H9 (cell line): ENCODE results near the gene TMEM129. TPM values are rescaled to one million over a fixed set of nuclear protein-coding genes. Genes with fewer than 3 reads are reported as not detected.

ENCODE experiments used
- DNase-seq: peaks from one replicate; pipeline ENCODE4 v3.0.0-alpha.2; 2017
- H2AFZ ChIP-seq: one replicate; pipeline ENCODE4 v1.6.1; 2013; ENCODE audit warnings: mild to moderate bottlenecking, low read length, control low read depth, moderate library complexity
- H2AK5ac ChIP-seq: 2 replicates; pipeline ENCODE4 v1.6.1; 2013; ENCODE audit warnings: low read length, control low read depth, mixed read lengths; ENCODE audit not compliant: insufficient read length
- H2BK120ac ChIP-seq: one replicate; pipeline ENCODE4 v1.6.1; 2013; ENCODE audit warnings: low read depth, mild to moderate bottlenecking, low read length, control low read depth, inconsistent platforms; ENCODE audit not compliant: poor library complexity, severe bottlenecking
- H2BK12ac ChIP-seq: 2 replicates; pipeline ENCODE4 v1.6.1; 2013; ENCODE audit warnings: low read length, control low read depth, mixed read lengths, low read depth; ENCODE audit not compliant: insufficient read length
- H2BK15ac ChIP-seq: 2 replicates; pipeline ENCODE4 v1.6.1; 2013; ENCODE audit warnings: low read depth, low read length, control low read depth
- H2BK20ac ChIP-seq: one replicate; pipeline ENCODE4 v1.6.1; 2013; ENCODE audit warnings: low read depth, mild to moderate bottlenecking, low read length, control low read depth, inconsistent platforms; ENCODE audit not compliant: poor library complexity, severe bottlenecking
- H2BK5ac ChIP-seq: 2 replicates; pipeline ENCODE4 v1.6.1; 2013; ENCODE audit warnings: low read length, control low read depth, mixed read lengths; ENCODE audit not compliant: insufficient read length
- H3K14ac ChIP-seq: 2 replicates; pipeline ENCODE4 v1.6.1; 2013; ENCODE audit warnings: low read length, control low read depth; ENCODE audit not compliant: insufficient read depth
- H3K18ac ChIP-seq: 2 replicates; pipeline ENCODE4 v1.6.1; 2013; ENCODE audit warnings: low read depth, mild to moderate bottlenecking, mixed read lengths, low read length, control low read depth; ENCODE audit not compliant: insufficient read length
- H3K23ac ChIP-seq: 2 replicates; pipeline ENCODE4 v1.6.1; 2013; ENCODE audit warnings: low read length, control low read depth, mixed read lengths, low read depth; ENCODE audit not compliant: insufficient read length
- H3K23me2 ChIP-seq: 2 replicates; pipeline ENCODE4 v1.6.1; 2013; ENCODE audit warnings: low read depth, mild to moderate bottlenecking, mixed read lengths, low read length, control low read depth; ENCODE audit not compliant: insufficient read length, poor library complexity, severe bottlenecking
- H3K27ac ChIP-seq: 2 replicates; pipeline ENCODE4 v1.5.1; 2013; ENCODE audit warnings: low read length, control low read depth, mixed read lengths, low read depth; ENCODE audit not compliant: insufficient read length
- H3K27me3 ChIP-seq: 2 replicates; pipeline ENCODE4 v1.6.1; 2013; ENCODE audit warnings: low read length, control low read depth, inconsistent platforms; ENCODE audit not compliant: insufficient read depth
- H3K4ac ChIP-seq: 2 replicates; pipeline ENCODE4 v1.6.1; 2013; ENCODE audit warnings: low read depth, mild to moderate bottlenecking, control low read depth, inconsistent platforms, low read length, moderate library complexity
- H3K4me1 ChIP-seq: 2 replicates; pipeline ENCODE4 v1.6.1; 2013; ENCODE audit warnings: low read length, control low read depth, inconsistent platforms; ENCODE audit not compliant: insufficient read depth
- H3K4me2 ChIP-seq: 2 replicates; pipeline ENCODE4 v1.6.1; 2013; ENCODE audit warnings: low read length, control low read depth, mixed read lengths; ENCODE audit not compliant: insufficient read length, insufficient read depth
- H3K56ac ChIP-seq: 2 replicates; pipeline ENCODE4 v1.6.1; 2013; ENCODE audit warnings: low read depth, mild to moderate bottlenecking, mixed read lengths, low read length, control low read depth; ENCODE audit not compliant: insufficient read length
- H3K79me1 ChIP-seq: 2 replicates; pipeline ENCODE4 v1.6.1; 2013; ENCODE audit warnings: low read depth, mild to moderate bottlenecking, moderate library complexity, low read length, control low read depth, inconsistent platforms; ENCODE audit not compliant: insufficient read depth, poor library complexity, severe bottlenecking
- H3K79me2 ChIP-seq: 2 replicates; pipeline ENCODE4 v1.6.1; 2013; ENCODE audit warnings: low read length, control low read depth, inconsistent platforms; ENCODE audit not compliant: insufficient read depth
- H3K9ac ChIP-seq: 2 replicates; pipeline ENCODE4 v1.6.1; 2013; ENCODE audit warnings: low read length, control low read depth, mixed read lengths; ENCODE audit not compliant: insufficient read length; ENCODE audit errors: extremely low read depth
- H3K9me3 ChIP-seq: one replicate; pipeline ENCODE4 v1.6.1; 2013; ENCODE audit warnings: low read depth, low read length, inconsistent platforms; ENCODE audit not compliant: control insufficient read depth
- H3T11ph ChIP-seq: one replicate; pipeline ENCODE4 v1.6.1; 2013; ENCODE audit warnings: mild to moderate bottlenecking, low read length, control low read depth, inconsistent platforms
- H4K20me1 ChIP-seq: one replicate; pipeline ENCODE4 v1.6.1; 2013; ENCODE audit not compliant: control insufficient read depth, insufficient read length, insufficient read depth
- H4K5ac ChIP-seq: 2 replicates; pipeline ENCODE4 v1.6.1; 2013; ENCODE audit warnings: low read depth, mild to moderate bottlenecking, mixed read lengths, low read length, control low read depth; ENCODE audit not compliant: insufficient read length
- H4K8ac ChIP-seq: replicated peaks from 2 replicates; pipeline ENCODE4 v1.6.1; 2013; ENCODE audit warnings: low read length, control low read depth, mixed read lengths, low read depth; ENCODE audit not compliant: insufficient read length
- H4K91ac ChIP-seq: 2 replicates; pipeline ENCODE4 v1.6.1; 2013; ENCODE audit warnings: low read depth, mild to moderate bottlenecking, moderate library complexity, mixed read lengths, low read length, control low read depth; ENCODE audit not compliant: insufficient read length
- H3K27ac Mint-ChIP-seq, 3 experiments: 2 replicates in 2 of 3; 3 replicates in 1 of 3; pipeline ENCODE4 v1.8.0; 2020 to 2021; ENCODE audit warnings: mixed read lengths in 3 of 3, mild to moderate bottlenecking in 1 of 3, moderate library complexity in 1 of 3
- H3K27me3 Mint-ChIP-seq: 2 replicates; pipeline ENCODE4 v1.8.0; 2021; ENCODE audit warnings: low read depth, mild to moderate bottlenecking, moderate library complexity, mixed read lengths
- H3K36me3 Mint-ChIP-seq, 3 experiments: 2 replicates in 2 of 3; 3 replicates in 1 of 3; pipeline ENCODE4 v1.8.0; 2020 to 2021; ENCODE audit warnings: low read depth in 3 of 3, mixed read lengths in 3 of 3; ENCODE audit not compliant: insufficient read depth in 1 of 3
- H3K4me1 Mint-ChIP-seq, 2 experiments: 2 replicates each; pipeline ENCODE4 v1.8.0; 2020; ENCODE audit warnings: mixed read lengths in 2 of 2
- H3K4me3 Mint-ChIP-seq, 2 experiments: 2 replicates in 1 of 2; 3 replicates in 1 of 2; pipeline ENCODE4 v1.8.0; 2020 to 2021; ENCODE audit warnings: mild to moderate bottlenecking in 2 of 2, mixed read lengths in 2 of 2, moderate library complexity in 1 of 2
- H3K9me3 Mint-ChIP-seq, 2 experiments: 2 replicates in 1 of 2; 3 replicates in 1 of 2; pipeline ENCODE4 v1.8.0; 2020; ENCODE audit warnings: mild to moderate bottlenecking in 2 of 2, mixed read lengths in 2 of 2, moderate library complexity in 1 of 2
- WGBS: extraction: QIAGEN DNeasy Blood & Tissue Kit; methylation state at CpG from one replicate; pipeline ENCODE4 v1.1.7; 2013; ENCODE audit warnings: missing lambda C conversion rate, low lambda C conversion rate, mixed read lengths; ENCODE audit not compliant: insufficient read length; ENCODE audit errors: extremely low coverage; 5-methylcytosine and 5-hydroxymethylcytosine counted together
- total RNA-seq: library from RNA; stranded (reverse); gene quantifications from 2 replicates; pipeline ENCODE4 v1.2.1, GENCODE V29; 2021
- TF ChIP-seq, protein P1 (sequence below): fragments of 200-600 bp; sonication (generic); conservative IDR thresholded peaks from 3 replicates; pipeline ENCODE4 v1.8.0; 2021; ENCODE audit warnings: antibody characterized with exemption, mild to moderate bottlenecking

TMEM129 gene
- total RNA-seq, 1 experiment from 2014 or later = 27.3 TPM

DNA sequence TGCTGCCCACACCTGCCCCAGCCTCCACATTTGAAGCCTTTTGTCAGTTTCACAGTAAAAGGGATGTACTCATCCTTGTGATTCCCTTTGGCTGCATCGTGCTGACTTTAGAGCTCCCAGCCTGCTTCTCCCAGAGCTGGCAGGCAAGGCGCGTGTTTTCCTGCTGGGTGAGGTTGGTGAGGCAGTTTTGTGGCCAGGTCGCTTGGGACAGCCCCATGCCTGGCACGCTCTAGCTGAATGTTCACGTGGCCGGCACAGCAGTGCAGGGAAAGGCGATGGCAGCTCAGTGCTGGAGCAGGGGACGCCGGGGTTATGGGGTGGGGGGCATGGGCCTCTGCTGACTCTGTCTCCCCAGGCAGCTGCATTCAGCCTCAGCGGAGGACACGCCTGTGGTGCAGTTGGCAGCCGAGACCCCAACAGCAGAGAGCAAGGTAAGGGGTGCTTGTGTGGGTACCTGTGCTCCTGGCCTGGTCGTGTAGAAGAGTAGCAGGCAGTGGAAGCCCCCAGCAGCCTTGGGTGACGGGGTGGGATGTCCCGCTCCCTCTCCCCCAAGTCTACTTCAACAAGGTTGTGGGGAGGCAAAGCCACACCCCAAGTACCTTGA, 9.5 kb upstream of the TMEM129 start:
- no peak overlapping the region for H3K27ac Mint-ChIP-seq
- H3K79me1 ChIP-seq = no peaks in the 10 kb centered on the region

More for the DNA sequence above, 9.5 kb upstream of the TMEM129 start:
- H3K79me2 ChIP-seq = peaks cover 2% of the 10 kb centered on the region; the same call in 1 of the 2 replicates
- H3K4me2 ChIP-seq = no peak overlapping the region
- no peak overlapping the region for H3K56ac ChIP-seq
- no peaks in the 10 kb centered on the region for H3K27me3 Mint-ChIP-seq
- peaks cover 6 to 10% of the 10 kb centered on the region in 2 experiments for H3K4me1 Mint-ChIP-seq
- no peak overlapping the region for H4K8ac ChIP-seq
- H3T11ph ChIP-seq = no peak overlapping the region
- H3K14ac ChIP-seq = no peak overlapping the region
- no peak overlapping the region for H4K91ac ChIP-seq
- no peak overlapping the region for H2AFZ ChIP-seq
- H2BK120ac ChIP-seq = no peak overlapping the region
- no peak overlapping the region for H4K5ac ChIP-seq
- no peak for DNase-seq
- no peak overlapping the region for H2BK15ac ChIP-seq
- no peak overlapping the region for H3K27ac ChIP-seq
- H3K9me3 ChIP-seq = no peaks in the 10 kb centered on the region
- no peak overlapping the region for H2BK20ac ChIP-seq
- H4K20me1 ChIP-seq = peaks cover 5% of the 10 kb centered on the region
- no peak overlapping the region for H3K18ac ChIP-seq
- H3K23ac ChIP-seq = no peak overlapping the region
- no peak overlapping the region for H3K9ac ChIP-seq
- WGBS = no CpG with 5 or more reads among the region's 16 CpGs
- TF ChIP-seq, protein P1, sequence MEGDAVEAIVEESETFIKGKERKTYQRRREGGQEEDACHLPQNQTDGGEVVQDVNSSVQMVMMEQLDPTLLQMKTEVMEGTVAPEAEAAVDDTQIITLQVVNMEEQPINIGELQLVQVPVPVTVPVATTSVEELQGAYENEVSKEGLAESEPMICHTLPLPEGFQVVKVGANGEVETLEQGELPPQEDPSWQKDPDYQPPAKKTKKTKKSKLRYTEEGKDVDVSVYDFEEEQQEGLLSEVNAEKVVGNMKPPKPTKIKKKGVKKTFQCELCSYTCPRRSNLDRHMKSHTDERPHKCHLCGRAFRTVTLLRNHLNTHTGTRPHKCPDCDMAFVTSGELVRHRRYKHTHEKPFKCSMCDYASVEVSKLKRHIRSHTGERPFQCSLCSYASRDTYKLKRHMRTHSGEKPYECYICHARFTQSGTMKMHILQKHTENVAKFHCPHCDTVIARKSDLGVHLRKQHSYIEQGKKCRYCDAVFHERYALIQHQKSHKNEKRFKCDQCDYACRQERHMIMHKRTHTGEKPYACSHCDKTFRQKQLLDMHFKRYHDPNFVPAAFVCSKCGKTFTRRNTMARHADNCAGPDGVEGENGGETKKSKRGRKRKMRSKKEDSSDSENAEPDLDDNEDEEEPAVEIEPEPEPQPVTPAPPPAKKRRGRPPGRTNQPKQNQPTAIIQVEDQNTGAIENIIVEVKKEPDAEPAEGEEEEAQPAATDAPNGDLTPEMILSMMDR = no peak
- H2BK5ac ChIP-seq = no peak overlapping the region
- H3K4me1 ChIP-seq = no peaks in the 10 kb centered on the region
- H3K36me3 Mint-ChIP-seq = peaks cover 64 to 94% (median 89%) of the 10 kb centered on the region in 3 experiments
- H3K4me3 Mint-ChIP-seq = no peak overlapping the region
- H3K9me3 Mint-ChIP-seq = no peaks in the 10 kb centered on the region
- H3K4ac ChIP-seq = no peak overlapping the region
- H2AK5ac ChIP-seq = no peak overlapping the region
- no peak overlapping the region for H2BK12ac ChIP-seq
- H3K23me2 ChIP-seq = no peaks in the 10 kb centered on the region
- no peaks in the 10 kb centered on the region for H3K27me3 ChIP-seq
